NCI-H1694 (cell line): ENCODE data around the gene GPR153.

ENCODE experiments used
- DNase-seq: peaks from one replicate; lab custom pipeline; 2025; lab: John Stamatoyannopoulos, UW

Gene GPR153

DNA sequence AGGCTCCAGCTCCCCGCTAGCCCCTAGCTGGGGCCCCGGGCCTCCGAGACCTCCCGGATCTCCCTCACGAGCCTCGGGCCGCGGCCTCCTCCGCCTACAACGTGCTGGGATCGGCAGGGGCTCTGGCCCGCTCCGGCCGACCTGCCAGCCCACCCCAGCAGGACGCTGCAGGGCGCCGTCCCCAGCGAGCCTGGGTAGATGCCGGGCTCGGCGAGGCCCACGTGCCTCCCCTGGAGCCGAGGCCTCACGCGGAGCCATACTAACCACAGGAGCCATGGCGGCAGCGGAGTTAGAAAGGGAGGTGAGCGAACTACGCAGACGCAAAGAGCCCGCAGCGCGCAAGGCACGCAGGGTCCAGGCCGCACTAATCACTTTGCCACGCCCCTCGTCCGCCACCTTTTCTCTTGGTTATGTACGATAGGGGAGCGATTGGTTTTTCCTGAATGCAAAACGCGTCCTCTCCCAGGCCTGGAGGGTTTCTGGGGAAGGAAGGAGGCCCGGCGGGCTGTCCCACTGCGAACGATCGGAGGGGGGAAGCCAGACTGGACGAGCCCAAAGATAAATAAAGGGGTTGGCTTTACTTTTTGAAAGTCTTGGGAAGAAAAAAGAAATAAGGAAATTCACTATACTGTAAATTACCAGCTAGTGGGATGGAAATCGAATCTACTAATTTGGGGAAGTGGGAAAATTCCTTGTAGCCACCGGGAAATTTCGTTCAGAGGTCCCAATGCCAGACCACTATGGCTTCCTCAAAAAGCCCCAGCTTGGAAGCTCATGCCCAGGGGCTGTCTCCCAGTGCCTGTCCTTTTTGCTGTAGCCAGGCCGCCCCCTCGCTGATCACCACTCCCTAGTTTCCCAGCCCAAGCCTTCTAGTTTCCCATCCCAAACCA lies 61.4 kb downstream of the GPR153 start, which contains the start of gene RPL22:
Gene RPL22 (minus strand): TSS at position 298 of the 890 bp plus-strand sequence. CDS start 22 bp downstream, at position 276.
- DNase-seq: peak; percentile 98

DNA sequence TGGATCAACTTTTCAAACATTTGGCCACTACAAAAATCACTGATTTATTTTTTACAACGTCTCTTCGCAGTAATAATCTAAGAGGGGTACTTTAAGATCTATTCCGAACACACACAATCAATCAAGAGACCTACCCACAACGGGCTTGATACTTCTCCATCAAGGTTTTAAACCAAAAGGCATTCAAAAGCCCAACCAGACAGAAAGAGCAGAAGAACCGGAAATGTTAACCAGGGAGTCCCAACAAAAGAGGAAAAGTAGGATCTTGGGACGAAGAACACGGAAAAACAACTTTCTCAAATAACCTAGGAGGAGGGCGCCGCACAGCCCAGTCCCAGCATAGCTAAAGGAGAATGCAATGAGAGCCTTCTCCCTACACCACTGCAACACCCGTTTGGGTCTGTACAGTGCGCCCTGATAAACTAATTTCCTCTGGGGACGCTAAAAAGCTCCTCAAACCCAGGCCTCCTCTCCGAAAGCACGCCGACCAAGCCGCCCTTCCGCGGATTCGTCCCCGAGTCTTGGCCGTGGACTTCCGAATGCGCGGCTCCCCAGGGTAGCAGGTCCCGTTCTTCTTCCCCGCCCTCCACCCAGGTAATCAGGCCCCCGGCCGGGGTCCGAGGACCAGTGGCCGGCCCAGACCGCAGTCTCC lies 62.1 kb downstream of the GPR153 start:
- no peak for DNase-seq

DNA sequence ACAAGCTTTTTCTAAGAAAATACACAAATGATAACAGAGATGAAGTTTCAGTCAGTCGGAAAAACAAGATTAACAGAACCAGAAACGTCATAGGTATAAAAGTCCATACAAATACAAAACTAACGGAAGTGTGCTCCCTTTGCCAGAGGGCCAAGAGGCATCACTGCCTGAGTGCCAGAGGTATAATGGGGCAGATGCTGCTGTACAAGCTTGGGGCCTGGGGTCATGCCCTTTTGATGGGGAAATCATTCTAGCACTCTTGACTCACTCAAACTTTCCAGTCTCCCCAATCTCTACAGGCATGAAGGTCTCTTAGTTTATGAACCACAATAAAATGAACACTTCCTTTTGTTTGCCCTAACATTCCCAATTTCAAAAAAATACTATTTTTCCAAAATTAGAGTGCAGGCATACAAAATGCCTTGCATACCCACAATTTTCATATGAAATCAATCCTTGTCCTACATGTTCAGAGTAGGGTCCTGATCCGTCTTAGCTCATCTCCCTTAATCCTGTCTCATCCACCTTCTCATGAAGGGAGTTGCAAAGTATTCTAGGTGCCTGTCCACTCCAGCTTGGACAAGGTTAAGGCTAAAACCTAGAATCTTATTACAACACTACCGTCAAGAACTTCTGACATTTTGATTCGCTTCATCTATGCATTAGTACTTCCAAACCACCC lies 63.0 kb downstream of the GPR153 start:
- no peak for DNase-seq
